Loucy (cell line): ENCODE data around the gene STT3B.

ENCODE experiments used
- EZH2phosphoT487 ChIP-seq: fragments of 200-600 bp; IDR thresholded peaks from 2 replicates; pipeline ENCODE4 v1.6.1; 2018; ENCODE audit warnings: antibody characterized with exemption, mild to moderate bottlenecking, moderate library complexity, borderline replicate concordance
- TF ChIP-seq, protein P1 (sequence below): fragments of 200-600 bp; sonication (generic); conservative IDR thresholded peaks from 2 replicates; pipeline ENCODE4 v1.5.1; 2014; ENCODE audit warnings: mild to moderate bottlenecking, antibody characterized with exemption, low read length

DNA sequence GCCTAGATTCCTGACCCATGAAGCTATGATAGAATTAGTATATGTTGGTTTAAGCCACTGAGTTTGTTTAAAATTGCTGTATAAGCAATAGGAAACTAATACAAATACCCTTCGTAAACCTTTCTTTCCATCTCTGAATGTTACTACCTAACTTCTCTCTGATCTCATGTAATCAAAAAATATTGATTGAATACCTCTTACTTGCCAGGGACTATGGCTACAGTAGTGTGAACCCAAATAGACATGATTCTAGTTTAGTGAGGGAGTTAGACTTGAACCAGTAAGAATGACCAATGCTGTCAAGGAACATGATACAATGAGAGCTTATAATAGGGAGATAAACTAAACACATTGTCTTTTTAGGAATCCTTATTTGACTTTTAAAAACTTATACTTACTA, 19.4 kb downstream of the STT3B start:
- TF ChIP-seq, protein P1, sequence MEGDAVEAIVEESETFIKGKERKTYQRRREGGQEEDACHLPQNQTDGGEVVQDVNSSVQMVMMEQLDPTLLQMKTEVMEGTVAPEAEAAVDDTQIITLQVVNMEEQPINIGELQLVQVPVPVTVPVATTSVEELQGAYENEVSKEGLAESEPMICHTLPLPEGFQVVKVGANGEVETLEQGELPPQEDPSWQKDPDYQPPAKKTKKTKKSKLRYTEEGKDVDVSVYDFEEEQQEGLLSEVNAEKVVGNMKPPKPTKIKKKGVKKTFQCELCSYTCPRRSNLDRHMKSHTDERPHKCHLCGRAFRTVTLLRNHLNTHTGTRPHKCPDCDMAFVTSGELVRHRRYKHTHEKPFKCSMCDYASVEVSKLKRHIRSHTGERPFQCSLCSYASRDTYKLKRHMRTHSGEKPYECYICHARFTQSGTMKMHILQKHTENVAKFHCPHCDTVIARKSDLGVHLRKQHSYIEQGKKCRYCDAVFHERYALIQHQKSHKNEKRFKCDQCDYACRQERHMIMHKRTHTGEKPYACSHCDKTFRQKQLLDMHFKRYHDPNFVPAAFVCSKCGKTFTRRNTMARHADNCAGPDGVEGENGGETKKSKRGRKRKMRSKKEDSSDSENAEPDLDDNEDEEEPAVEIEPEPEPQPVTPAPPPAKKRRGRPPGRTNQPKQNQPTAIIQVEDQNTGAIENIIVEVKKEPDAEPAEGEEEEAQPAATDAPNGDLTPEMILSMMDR, result no peak
- no peak for TF ChIP-seq EZH2phosphoT487
